ENCODE measurements around the gene SLX4IP.

Gene SLX4IP

GRCh38 chr20:10551732-10552724, 116.9 kb downstream of the SLX4IP start:
- no peak for DNase-seq (ENCODE audit: low read depth)

GRCh38 chr20:10553326-10553984, 118.3 kb downstream of the SLX4IP start:
- DNase-seq (ENCODE audit: low read depth), result peak; percentile 79

GRCh38 chr20:10554285-10554684, 119.2 kb downstream of the SLX4IP start:
- no peak for DNase-seq (ENCODE audit: low read depth)

- DNase-seq (ENCODE audit: low read depth), result no peak
Measured at GRCh38 chr20:10555393-10555792, 120.3 kb downstream of the SLX4IP start.

GRCh38 chr20:10555865-10556308, 120.8 kb downstream of the SLX4IP start:
- peak; percentile 76 for DNase-seq (ENCODE audit: low read depth)

- no peak for DNase-seq (ENCODE audit: low read depth)
Measured at GRCh38 chr20:10556519-10557083, 121.5 kb downstream of the SLX4IP start.

- no peak for DNase-seq (ENCODE audit: low read depth)
Measured at GRCh38 chr20:10557685-10558084, 122.6 kb downstream of the SLX4IP start.

- DNase-seq (ENCODE audit: low read depth), result peak; percentile 89
Measured at GRCh38 chr20:10558635-10559187, 123.6 kb downstream of the SLX4IP start.

- no peak for DNase-seq (ENCODE audit: low read depth)
Measured at GRCh38 chr20:10559266-10559665, 124.2 kb downstream of the SLX4IP start.

- DNase-seq (ENCODE audit: low read depth), result no peak
Measured at GRCh38 chr20:10560686-10561085, 125.6 kb downstream of the SLX4IP start.

- DNase-seq (ENCODE audit: low read depth), result no peak
Measured at GRCh38 chr20:10561302-10561701, 126.2 kb downstream of the SLX4IP start.

GRCh38 chr20:10562899-10563298, 127.8 kb downstream of the SLX4IP start:
- DNase-seq (ENCODE audit: low read depth), result no peak

GRCh38 chr20:10563935-10564492, 128.9 kb downstream of the SLX4IP start:
- no peak for DNase-seq (ENCODE audit: low read depth)

GRCh38 chr20:10565191-10565921, 130.3 kb downstream of the SLX4IP start:
- DNase-seq (ENCODE audit: low read depth), result peak; percentile 54

GRCh38 chr20:10565922-10566897, 131.1 kb downstream of the SLX4IP start:
- peak; percentile 13 for DNase-seq (ENCODE audit: low read depth)

- no peak for DNase-seq (ENCODE audit: low read depth)
Measured at GRCh38 chr20:10568032-10568431, 132.9 kb downstream of the SLX4IP start.

GRCh38 chr20:10571313-10571815, 136.3 kb downstream of the SLX4IP start:
- DNase-seq (ENCODE audit: low read depth), result no peak

- no peak for DNase-seq (ENCODE audit: low read depth)
Measured at GRCh38 chr20:10572853-10573252, 137.7 kb downstream of the SLX4IP start.

- DNase-seq (ENCODE audit: low read depth), result no peak
Measured at GRCh38 chr20:10573273-10573950, 138.3 kb downstream of the SLX4IP start.

Data from ELR (cell line).